Measurements from ENCODE around the gene FBXO2. TPM values are rescaled to one million over a fixed set of nuclear protein-coding genes. Genes with fewer than 3 reads are reported as not detected.

The FBXO2 gene
- total RNA-seq, 1 donor from 2014 or later: 1.5 TPM

- no peak for DNase-seq
Observed at GRCh38 chr1:11682287-11682771, 28.1 kb upstream of the FBXO2 start.

- DNase-seq: peak; percentile 94
Observed at GRCh38 chr1:11681071-11681771, 27.0 kb upstream of the FBXO2 start, which contains the start of gene MAD2L2. MAD2L2 (minus strand) TSS chr1:11681148; CDS start chr1:11680601, 547 bp downstream.

GRCh38 chr1:11680270-11681070 lies 26.2 kb upstream of the FBXO2 start:
- no peak for DNase-seq

GRCh38 chr1:11678442-11678841 lies 24.2 kb upstream of the FBXO2 start:
- no peak for DNase-seq

DNA sequence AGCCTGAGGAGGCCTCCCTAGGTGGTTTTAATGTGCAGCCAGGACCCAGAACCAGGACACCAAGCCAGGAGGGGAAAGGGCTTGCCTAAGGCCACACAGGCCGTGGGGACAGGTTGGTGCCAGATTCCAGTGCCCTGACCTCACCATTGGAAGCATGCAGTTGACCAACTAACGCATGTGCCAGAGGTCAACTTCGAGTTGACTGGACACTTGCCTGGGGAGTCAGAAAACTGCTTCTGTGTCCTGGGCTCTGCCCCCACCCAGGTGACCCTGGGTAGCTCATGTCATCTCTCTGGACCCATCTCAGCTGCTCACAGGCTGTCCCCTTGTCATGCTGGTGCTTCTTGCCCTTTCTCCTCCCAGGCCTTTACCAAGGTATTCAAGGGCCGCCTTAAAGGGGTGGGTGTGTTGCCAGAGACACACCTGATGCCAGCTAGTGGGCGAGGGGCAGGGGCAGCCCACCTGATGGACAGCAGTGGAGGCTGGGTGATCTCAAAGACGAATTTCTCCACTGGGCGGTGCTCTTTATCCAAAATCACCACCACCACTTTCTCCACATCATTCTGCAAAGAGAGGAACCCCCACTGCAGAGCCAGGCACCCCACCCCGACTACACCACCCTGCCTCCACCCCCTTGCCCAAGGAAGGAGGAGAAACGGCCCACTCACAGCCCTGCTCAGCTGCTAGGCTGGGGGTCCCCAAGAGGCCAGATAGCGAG lies 22.3 kb upstream of the FBXO2 start:
- no peak for DNase-seq

- no peak for DNase-seq
Observed at GRCh38 chr1:11675325-11675724, 21.1 kb upstream of the FBXO2 start.

DNA sequence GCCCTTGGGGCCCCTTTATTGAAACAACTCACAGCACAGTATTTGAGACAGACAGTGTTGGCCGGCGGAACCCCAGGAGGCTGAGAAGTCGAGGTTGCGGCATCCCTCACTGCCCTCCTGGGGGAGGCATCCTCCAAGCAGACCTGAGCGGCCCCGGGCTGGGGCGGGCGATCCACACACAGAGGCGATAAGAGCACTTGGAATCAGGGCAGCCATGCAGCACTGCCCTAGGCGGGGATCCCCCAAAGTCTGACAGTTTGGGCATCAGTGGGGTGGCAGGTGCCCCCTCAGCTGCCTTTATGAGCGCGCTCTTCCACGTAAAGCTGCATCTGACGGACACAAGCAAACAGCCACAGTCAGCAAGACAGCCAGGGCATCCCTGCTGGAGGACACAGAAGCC lies 20.3 kb upstream of the FBXO2 start:
- no peak for DNase-seq

GRCh38 chr1:11673089-11673769 lies 19.0 kb upstream of the FBXO2 start:
- DNase-seq: no peak

DNA sequence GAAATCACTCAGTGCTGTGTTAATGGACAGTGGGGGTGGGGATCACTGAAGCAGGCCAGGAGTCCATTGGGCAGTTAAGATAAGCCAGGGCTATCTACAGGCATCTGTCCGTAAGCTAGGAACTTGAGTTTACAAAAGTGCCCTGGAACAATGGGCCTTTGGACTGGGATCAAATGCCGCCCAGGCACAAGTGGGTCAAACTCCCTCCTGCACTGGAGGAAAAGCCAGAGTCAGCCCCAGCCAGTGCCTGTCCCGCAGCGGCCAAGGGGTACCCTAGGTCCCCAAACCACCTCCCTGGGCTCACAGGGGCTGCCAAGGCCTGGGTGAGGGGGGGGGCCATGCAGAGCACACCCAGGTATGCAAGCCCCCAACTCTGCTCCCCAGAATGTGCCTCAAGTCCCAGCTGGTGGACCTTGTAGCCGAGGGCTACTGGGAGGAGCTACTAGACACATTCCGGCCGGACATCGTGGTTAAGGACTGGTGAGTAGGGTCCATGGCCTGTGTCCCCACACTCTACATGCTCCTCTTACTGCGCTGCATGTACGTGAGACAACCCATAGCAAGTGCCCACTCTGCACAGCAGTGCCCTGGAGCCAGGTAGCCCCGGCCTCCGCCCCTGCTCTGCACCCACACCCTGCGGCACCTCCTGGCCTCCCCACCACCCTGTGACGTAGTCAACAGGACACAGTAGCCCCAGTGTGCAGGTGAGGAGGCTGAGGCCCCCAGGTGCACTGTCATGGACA lies 17.5 kb upstream of the FBXO2 start:
- no peak for DNase-seq

DNA sequence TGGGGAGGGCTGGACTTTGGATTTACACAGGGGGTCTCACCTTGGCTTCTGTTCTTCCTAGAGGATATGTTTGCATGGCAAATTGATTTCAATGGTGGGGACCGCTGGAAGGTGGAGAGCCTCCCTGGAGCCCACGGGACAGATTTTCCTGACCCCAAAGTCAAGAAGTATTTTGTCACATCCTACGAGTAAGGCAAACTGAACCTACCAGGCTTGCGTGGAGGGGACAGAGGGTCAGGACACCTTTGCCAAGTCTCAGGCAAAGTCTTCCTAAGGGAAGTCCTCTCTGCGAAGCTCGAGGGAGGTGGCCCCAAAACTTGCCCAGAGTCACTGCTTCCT lies 16.9 kb upstream of the FBXO2 start:
- DNase-seq: no peak

DNA sequence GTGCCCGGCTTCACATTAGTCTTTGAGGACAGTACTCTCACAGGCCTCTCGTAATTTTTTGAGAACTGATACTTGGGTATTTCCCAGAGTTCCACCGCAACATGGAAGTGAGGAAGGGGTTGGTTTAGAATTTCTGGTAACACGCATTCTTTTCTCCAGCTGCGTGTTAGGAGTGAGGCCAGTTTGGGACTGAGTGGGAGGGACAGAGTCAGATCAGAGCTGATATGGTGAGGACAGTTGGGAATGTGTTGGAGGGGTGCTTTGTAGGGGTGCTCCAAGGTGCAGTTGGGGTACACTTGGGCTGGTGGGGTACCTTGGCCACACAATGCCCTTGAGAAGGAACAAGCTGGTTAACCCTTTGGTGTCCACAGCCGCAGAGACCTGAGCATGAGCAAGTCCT lies 16.5 kb upstream of the FBXO2 start:
- peak; percentile 54 for DNase-seq

GRCh38 chr1:11668516-11668915 lies 14.3 kb upstream of the FBXO2 start:
- no peak for DNase-seq

GRCh38 chr1:11664336-11665065 lies 10.3 kb upstream of the FBXO2 start:
- peak; percentile 56 for DNase-seq

DNA sequence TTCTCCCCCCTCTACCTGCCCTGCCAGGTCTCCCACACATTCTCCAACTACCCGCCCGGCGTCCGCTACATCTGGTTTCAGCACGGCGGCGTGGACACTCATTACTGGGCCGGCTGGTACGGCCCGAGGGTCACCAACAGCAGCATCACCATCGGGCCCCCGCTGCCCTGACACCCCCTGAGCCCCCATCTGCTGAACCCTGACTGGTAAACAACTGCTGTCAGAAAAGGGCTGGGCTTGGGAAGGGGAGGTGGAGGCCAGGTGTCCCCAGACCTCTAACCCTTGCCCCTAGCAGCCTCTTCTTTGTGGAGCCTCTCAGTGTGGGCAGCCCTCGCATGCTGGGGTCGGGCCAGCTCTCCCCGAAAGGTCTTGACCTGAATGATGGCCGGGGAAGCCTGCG lies 6.9 kb upstream of the FBXO2 start:
- no peak for DNase-seq

DNA sequence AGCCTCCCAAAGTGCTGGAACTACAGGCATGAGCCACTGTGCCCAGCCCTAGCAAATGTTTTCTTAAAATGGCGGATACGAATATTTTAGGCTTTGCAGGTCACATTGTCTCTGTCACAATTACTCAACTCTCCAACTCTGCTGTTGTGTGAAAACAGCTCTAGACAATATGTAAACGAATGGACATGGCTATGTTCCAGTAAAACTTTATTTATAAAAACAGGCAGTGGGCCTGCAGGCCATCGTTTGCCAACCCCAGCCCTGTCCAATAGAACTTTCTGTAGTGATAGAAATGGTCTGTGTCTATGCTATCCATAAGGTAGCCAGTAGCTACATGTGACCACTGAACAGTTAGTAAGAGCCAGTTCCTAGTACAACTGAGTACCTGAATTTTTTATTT lies 5.5 kb upstream of the FBXO2 start:
- DNase-seq: no peak

GRCh38 chr1:11658542-11658941 lies 4.3 kb upstream of the FBXO2 start:
- no peak for DNase-seq

GRCh38 chr1:11657654-11658053 lies 3.4 kb upstream of the FBXO2 start:
- DNase-seq: no peak

DNA sequence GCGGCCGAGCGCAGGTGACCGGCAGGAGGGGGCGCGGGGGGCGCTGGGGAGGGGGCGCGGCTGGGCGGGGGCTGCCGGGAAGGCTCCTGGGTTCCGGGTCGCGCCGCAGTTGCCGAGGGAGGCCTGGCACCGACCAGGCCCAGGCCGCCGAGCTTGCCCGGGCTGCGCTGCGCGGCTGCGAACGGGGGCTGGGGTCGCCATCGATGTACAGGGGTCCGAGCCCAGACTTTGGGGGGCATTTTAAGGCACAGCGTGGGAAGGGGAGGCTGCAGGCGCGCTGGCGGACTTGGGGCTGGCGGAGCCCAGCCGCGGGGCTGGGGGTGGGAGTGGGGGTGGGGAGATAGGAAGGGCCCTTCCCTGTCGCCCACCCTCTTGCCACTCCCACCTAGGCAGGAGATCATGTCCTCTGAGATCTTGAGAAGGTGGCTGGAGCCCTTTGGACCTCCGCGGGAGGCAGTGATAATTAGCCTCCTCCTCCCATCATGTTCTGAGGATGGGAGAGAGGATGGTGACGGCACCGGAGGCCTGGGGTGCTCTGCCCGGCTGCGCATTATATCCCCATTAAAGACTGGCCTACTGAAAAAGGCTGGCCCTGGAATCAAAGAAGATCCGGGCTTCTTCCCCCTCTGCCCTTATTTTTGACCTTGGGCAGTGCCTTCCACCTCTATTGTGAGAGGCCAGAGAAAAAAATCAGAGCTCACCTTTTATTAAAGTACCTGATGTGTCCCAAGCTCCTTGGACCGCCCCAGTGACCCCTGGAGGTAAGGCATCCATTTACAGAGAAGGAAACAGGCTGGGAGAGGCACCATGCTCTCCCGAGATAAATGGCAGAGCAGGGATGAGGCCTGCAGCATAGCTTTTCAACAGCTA lies 945 bp upstream of the FBXO2 start:
- DNase-seq: no peak

DNA sequence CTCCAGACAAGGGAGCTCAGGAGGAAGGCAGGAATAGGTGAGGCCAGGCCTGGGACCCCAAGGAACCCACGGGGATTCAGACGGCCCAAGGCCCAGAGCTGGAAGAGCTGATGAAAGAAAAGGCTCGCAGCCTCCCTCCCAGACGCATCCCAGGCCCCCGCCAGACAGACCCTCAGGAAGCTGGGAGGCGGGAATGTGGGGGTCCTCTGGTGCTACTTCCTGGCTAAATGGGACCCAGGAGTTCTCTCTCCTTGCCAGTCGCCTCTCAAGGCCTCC lies 430 bp downstream of the FBXO2 start:
- DNase-seq: no peak

Data from tongue (tissue), 2 donors.